Erythroblast (primary cell): ENCODE data around the gene RFFL.

Source experiments
- DNase-seq, 2 experiments: peaks; one replicate each; lab custom pipeline; 2025; lab: John Stamatoyannopoulos, UW
- GATA1 ChIP-seq: IDR thresholded peaks from 2 replicates; pipeline ENCODE4 v1.6.1; 2011; ENCODE audit warnings: low read depth, mild to moderate bottlenecking, control low read depth, low read length, moderate library complexity
- POLR2A ChIP-seq: IDR thresholded peaks from 2 replicates; pipeline ENCODE4 v1.6.1; 2011; ENCODE audit warnings: mild to moderate bottlenecking, low read length

Gene RFFL

DNA sequence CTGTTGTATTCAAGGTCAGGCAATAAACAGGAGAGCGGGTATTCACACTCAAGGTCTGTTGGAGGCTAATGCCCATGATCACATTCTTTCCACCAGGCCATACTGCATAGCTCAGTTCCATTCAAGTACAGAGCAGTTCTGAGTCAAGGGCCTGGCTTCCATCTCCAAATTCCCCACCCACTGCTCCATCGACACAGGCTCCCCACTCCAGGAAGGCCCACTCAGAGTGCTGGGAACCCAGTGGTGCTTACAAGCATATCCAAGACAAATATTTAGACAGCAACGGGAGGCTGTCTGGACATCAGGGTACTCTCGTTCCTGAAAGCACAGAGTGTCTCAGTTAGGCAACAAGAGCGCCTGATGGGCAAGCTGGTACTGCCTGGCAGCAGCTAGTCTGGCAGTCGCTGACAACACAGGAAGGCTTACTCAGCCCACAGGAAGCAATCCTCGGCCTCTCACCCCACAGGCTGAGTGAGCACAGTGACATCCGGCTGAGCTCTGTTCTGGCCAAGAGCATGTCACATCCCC is 40.9 kb downstream of the RFFL start:
- TF ChIP-seq GATA1 (no peak), POLR2A (no peak)
- DNase-seq, result no peak

DNA sequence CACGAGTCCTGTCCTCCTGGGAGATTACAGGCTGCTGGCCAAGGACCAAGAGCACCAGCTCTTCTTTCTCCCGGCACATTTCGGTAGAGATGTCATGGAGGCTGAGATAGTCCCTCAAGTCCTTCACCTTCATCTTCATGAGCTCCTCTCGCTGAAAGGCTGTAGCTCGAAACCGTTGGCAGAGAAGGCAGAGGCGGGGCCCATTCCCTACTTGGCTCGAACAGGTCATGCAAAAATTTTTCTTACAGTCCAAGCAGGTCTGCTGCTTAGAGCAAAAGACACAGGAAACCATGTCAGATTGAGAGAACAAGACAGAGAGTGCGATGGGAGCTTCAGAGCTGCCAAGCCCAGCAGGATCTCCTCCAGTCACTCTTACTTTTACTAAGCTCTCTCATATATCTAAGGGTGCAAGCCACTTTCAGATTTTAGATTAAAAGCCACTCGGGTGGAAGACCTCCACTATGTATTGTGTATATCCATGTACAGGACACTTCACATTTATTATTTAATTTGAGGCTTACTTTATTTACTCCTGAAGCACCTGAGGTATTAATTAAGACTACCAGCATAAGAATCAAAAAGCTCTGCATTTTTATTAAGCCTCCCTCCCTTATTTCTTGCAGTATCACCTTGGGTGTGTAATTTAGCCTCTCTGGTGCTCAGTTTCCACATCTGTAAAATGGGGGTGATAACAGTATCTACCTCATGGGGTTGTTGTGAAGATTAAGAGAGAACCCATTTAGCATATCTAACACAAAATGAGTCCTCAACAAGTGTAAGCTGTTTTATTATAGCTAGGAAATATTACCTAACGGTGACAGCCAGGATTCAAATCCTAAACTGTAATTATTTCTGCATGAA is 41.8 kb downstream of the RFFL start:
- TF ChIP-seq POLR2A (no peak), GATA1 (no peak)
- DNase-seq, result no peak

GRCh38 chr17:35019386-35020179 is 43.9 kb downstream of the RFFL start:
- no peak for TF ChIP-seq POLR2A
- TF ChIP-seq GATA1, result no peak
- DNase-seq, result no peak

- TF ChIP-seq GATA1, result no peak
- no peak for TF ChIP-seq POLR2A
- no peak for DNase-seq
Measured at GRCh38 chr17:35018814-35019213, 44.7 kb downstream of the RFFL start.

DNA sequence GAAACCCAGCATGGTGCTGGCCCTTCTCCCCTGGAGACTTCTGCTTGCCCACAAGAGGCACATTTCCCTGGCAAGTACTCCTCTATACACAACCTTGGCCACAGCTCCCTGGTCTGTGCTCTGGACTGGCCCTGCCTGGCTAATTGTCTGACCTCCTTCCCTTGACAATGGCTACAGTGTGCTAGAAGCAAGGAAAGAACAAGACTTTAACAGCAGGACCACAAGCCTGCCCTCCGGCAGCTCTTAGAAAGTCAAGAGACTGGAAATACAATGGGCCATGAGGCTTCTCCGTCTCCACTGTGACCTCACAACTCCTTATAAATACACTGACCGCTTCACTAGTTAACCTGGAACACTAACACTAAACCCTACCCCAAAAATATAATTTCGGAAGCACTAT is 46.5 kb downstream of the RFFL start:
- no peak for DNase-seq
- TF ChIP-seq GATA1 (no peak), POLR2A (no peak)

GRCh38 chr17:35016369-35016768 is 47.1 kb downstream of the RFFL start:
- no peak for TF ChIP-seq GATA1
- DNase-seq, result no peak

- TF ChIP-seq GATA1, result no peak
- TF ChIP-seq POLR2A, result no peak
- no peak for DNase-seq
Measured at GRCh38 chr17:35011671-35012216, 51.8 kb downstream of the RFFL start.

DNA sequence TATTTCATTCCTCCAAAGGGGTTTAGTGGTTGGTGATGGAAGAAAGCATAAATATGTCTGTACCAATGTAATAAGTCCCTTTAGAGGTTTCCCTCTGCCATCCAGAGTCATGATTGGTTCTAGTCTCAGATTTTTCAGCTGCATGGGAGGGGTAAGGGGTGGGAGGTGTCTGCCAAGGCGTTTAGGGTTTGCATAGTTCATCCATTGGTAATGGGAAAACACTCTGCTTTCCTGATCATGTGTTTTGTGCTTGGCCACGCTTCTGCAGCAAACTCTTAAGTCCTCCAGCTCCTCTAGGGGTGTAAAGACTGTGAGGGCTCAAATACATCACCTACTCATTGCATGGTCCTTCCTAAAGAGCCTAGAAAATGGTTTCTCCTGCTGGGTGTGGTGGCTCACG is 53.4 kb downstream of the RFFL start:
- TF ChIP-seq POLR2A (no peak), GATA1 (no peak)
- DNase-seq, result no peak

DNA sequence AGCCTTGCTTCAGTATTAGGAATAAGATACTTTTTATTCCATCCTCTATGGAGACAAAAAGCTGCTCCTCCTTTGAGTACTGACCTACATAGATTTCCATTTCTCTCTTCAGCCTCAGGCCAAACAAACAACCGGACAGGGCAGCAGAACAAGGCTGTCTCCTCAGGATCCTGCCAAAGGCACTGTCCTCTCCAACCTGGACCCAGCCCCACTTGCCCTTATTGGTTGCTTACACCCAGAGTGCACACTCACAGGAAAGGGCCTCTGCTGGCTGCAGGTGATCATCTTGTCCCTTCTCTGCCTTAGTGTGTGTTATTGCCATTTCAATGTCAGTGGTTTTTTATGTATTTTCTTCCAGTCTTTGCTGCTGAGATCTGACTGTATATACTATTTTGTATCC is 56.5 kb downstream of the RFFL start:
- TF ChIP-seq POLR2A (no peak), GATA1 (no peak)

GRCh38 chr17:35006345-35006744 is 57.2 kb downstream of the RFFL start:
- TF ChIP-seq GATA1, result no peak
- no peak for TF ChIP-seq POLR2A
- no peak for DNase-seq

More for the DNA sequence above, 56.5 kb downstream of the RFFL start:
- no peak for DNase-seq

GRCh38 chr17:35003778-35004177 is 59.7 kb downstream of the RFFL start:
- TF ChIP-seq POLR2A, result no peak
- TF ChIP-seq GATA1, result no peak
- DNase-seq, result no peak

- TF ChIP-seq POLR2A (no peak), GATA1 (no peak)
- no peak for DNase-seq
Measured at GRCh38 chr17:35002876-35003551, 60.5 kb downstream of the RFFL start.

DNA sequence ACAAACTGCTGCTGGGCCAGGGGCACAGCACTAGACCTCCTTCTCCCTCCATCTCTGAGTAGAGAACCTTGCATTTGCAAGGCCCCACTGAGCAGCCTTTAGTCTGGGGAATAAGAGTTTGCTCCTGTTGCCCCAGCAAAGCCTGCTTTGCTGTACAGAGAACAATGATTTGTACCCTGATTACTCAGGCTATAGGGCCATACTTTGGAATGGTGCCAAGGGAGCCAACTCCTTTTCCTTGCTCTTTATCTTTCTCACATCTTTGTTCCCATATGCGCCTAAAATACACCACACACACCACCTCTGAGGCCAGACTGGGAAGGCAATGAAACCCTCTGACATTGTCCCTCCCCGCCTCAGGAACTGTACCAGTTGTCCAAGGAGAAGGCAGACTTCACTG is 62.0 kb downstream of the RFFL start:
- DNase-seq, result peak; percentile 13 to 19
- TF ChIP-seq GATA1, result no peak
- TF ChIP-seq POLR2A, result no peak

GRCh38 chr17:35000965-35001364 is 62.5 kb downstream of the RFFL start:
- peak; percentile 17 to 29 for DNase-seq

DNA sequence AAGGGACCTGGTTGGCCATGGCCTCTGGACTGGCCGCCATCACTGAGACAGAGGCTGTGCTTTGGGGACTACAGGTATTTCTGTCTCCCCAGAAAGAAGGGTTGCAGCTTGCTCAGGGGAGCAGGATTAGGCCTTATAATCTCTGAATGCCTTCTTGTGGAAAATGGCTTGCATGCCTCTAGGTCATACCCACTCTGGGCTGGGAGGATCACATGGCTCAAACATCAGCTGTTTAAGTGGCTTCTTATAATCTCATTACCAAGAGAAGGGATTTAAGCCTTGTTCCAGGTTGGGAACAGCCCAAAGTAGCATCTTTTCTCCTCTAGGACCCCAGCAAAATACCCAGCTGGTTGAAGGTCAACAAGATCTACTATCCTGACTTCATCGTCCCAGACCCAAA is 64.1 kb downstream of the RFFL start:
- no peak for TF ChIP-seq GATA1
- no peak for TF ChIP-seq POLR2A
- DNase-seq, result no peak
